Coronary artery (tissue), 2 donors: ENCODE measurements around the gene ATP13A1.

Experiments
- DNase-seq: peaks from one replicate; pipeline ENCODE4 v3.0.0-alpha.2; 2017; ENCODE audit warnings: low spot score
- H3K27ac ChIP-seq, 2 donors: fragments of 200-600 bp; sonication (generic); one replicate each; pipeline ENCODE4 v1.5.1; 2016 to 2019
- H3K4me3 ChIP-seq: fragments of 200-600 bp; sonication (generic); 2 replicates; pipeline ENCODE4 v1.5.1; 2016; ENCODE audit warnings: mild to moderate bottlenecking, moderate library complexity
- CTCF ChIP-seq: fragments of 200-600 bp; sonication (generic); IDR thresholded peaks from one replicate; pipeline ENCODE4 v1.5.1; 2019; ENCODE audit warnings: antibody characterized with exemption

Gene ATP13A1

GRCh38 chr19:19637523-19638251 is 25.8 kb downstream of the ATP13A1 start:
- TF ChIP-seq CTCF, result no peak
- Histone ChIP-seq H3K27ac (no peak overlapping the region), H3K4me3 (no peak overlapping the region)
- DNase-seq, result no peak

DNA sequence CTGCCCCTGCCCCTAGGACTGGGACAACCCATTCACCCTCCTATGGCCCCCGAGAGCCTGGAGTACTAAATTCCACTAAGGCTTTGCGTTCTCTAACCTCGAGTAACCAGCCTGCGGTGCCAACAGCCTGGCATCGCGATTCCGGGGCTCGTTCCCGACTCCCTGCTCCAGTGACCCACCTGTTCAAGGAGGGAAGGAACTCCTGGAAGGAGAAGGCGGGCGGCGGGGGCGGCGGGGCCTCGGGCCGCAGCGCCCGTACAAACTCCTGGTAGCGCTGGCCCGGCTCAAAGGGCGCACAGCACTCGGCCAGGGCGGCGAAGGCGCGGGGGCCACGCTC is 26.3 kb downstream of the ATP13A1 start:
- Histone ChIP-seq H3K4me3 (no peak overlapping the region), H3K27ac (no peak overlapping the region)
- no peak for TF ChIP-seq CTCF
- DNase-seq, result no peak

DNA sequence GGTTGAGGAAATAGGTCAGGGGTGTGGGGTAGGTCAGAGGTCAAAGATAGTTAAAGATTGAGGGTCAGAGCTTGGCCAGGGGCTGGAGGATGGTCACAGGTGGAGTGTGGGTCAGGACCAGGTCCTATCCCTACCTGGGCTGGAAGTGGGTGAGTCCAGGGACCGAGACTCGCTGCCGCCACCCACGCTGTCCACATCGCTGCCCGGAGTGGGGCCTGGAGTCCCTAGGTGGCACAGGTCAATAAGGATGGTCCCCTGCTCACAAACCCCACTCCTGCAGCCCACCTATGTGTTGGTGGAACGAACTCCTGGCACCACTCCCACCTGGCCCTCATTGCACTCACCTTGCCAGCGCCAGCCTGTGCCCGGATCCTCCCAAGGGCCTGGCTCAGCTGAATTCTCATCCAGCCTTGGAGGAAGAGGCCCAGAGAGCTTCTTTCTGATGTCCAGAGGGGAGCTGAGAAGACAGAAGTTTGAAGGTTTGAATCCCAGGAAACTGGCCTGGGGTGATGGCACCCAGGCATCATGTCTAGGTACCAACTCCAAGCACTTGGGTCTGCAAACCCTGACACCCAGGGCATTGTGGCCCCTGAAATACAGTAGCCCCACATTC is 26.8 kb downstream of the ATP13A1 start:
- TF ChIP-seq CTCF, result no peak
- no peak overlapping the region for H3K4me3 ChIP-seq

GRCh38 chr19:19635313-19635702 is 28.2 kb downstream of the ATP13A1 start:
- Histone ChIP-seq H3K4me3 (no peak overlapping the region), H3K27ac (no peak overlapping the region)
- no peak for TF ChIP-seq CTCF
- DNase-seq, result no peak

More for the DNA sequence above, 26.8 kb downstream of the ATP13A1 start:
- no peak for DNase-seq
- H3K27ac ChIP-seq, result no peak overlapping the region

DNA sequence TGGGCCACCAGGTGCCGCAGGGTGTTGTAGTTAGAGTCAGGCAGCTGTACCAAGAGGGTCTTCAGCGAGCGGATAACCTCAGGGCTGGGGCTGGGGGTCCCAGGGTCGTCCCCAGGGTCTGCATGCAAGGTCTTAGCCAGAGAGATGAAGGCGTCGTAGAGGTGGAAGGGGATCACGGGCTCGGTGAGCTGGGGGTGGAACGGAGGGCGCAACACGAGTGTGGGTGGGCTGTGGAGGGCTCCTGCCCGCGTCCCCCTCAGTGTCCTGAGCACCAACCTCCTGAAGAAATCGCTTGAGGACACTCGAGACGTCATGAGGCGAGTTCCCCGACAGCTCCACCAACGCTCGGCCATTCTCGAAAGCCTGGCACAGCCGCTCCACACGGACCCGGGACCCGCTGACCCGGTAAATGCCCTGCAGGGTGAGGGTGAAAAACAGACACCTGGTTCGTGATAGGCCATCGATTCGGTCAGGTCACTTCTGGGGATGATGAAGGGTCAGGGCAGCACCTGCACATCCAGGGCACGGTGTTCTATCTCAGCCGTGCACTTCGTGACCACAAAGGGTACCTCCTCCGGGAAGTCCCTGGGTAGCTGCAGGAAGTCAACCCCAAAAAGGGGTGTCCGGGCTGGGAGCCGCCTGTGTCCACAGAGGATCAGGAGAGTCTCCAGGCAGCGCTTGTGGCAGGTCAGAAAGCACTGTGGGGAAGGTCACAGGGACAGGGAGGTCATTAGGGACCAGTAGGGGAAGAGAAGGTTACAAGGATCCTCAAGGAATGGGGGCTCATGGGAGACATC is 28.8 kb downstream of the ATP13A1 start:
- no peak for TF ChIP-seq CTCF
- no peak for DNase-seq
- no peak overlapping the region for H3K4me3 ChIP-seq
- H3K27ac ChIP-seq, result no peak overlapping the region

GRCh38 chr19:19633711-19634515 is 29.6 kb downstream of the ATP13A1 start:
- TF ChIP-seq CTCF, result no peak
- no peak overlapping the region for H3K27ac ChIP-seq
- no peak overlapping the region for H3K4me3 ChIP-seq
- no peak for DNase-seq
